ENCODE results near the gene FTSJ1.

The FTSJ1 gene

DNA sequence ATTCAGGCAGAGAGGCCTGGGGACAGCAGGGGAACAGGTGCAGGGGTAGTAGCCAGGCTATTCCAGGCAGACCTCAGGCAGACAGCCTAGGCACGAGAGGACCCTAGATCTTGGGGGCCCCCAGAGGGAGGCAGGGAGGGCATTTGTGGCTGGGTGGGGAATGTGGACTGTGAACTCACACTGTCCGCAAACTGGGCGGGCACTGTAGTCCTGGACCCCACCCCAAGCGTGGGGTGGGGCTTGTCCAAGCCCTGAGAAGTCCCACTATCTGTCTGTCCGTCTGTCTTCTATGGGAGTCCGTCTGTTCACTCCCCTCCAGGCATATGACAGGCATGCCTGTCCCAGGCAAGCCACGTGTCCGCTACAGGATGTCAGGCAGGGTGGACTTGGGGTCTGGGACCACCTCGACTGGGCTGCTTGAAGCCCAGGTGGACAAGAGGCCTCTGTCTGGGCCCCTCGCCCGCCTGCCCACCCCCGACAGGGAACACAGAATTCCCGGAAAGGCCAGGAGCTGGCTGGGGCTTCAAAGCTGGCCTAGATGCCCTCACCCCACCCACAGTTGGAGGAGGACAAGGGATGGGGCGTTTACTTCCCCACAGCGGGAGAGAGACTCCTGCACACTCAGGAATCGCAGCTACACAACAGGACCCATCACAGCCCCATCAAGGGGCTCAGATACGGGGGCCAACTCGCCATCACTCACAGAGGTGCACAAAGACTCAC lies 5.7 kb upstream of the FTSJ1 start, which contains the start of gene SLC38A5:
SLC38A5 (minus strand) TSS at position 151 of the 723 bp plus-strand sequence. CDS start 2,336 bp downstream, outside the sequence.
- DNase-seq (ENCODE audit: extremely low spot score, insufficient read length, low read depth) = no peak
- FAIRE-seq = no peak

DNA sequence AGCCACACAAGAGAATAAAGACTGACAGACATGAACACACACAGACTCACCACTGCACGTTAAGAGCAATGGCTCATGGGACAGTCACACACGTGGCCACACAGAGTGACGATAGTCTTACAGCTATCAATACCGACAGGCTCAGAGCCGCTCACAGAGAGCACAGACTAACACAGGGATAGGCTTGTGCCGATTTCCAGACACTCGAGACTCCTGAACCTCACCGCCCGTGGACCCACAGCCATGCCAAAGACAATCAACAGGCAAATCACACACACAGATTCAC lies 5.2 kb upstream of the FTSJ1 start:
- FAIRE-seq (no peak), DNase-seq (ENCODE audit: extremely low spot score, insufficient read length, low read depth) (no peak)

DNA sequence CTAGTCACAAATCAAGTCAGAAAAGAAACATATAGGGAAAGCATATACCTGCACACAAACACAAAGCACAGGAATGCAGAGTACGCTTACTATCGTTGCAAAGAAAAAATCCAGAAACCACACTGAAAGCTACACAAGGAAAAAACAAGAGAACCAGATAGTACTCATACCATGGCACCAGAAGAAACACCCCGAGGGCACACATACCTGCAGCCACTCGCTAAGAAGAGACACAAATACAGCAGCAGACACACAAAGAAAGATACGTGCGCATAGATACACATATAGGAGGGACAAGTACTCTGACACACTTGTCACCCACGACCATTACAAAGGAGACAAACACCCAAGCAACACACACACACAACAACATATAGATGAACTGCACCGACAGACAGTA lies 4.5 kb upstream of the FTSJ1 start:
- FAIRE-seq = no peak

GRCh38 chrX:48472225-48472624 lies 3.8 kb upstream of the FTSJ1 start:
- DNase-seq (ENCODE audit: extremely low spot score, insufficient read length, low read depth) (no peak), FAIRE-seq (no peak)

More for the DNA sequence above, 4.5 kb upstream of the FTSJ1 start:
- no peak for DNase-seq (ENCODE audit: extremely low spot score, insufficient read length, low read depth)

- no peak for DNase-seq (ENCODE audit: extremely low spot score, insufficient read length, low read depth)
- FAIRE-seq = no peak
Observed at GRCh38 chrX:48472851-48473703, 2.9 kb upstream of the FTSJ1 start.

- FAIRE-seq (no peak), DNase-seq (ENCODE audit: extremely low spot score, insufficient read length, low read depth) (no peak)
Observed at GRCh38 chrX:48473704-48473990, 2.4 kb upstream of the FTSJ1 start.

GRCh38 chrX:48474127-48474526 lies 1.9 kb upstream of the FTSJ1 start:
- FAIRE-seq (peak; percentile 70), DNase-seq (ENCODE audit: extremely low spot score, insufficient read length, low read depth) (no peak)

- DNase-seq (ENCODE audit: extremely low spot score, insufficient read length, low read depth) = no peak
- FAIRE-seq = no peak
Observed at GRCh38 chrX:48474581-48474980, 1.4 kb upstream of the FTSJ1 start.

DNA sequence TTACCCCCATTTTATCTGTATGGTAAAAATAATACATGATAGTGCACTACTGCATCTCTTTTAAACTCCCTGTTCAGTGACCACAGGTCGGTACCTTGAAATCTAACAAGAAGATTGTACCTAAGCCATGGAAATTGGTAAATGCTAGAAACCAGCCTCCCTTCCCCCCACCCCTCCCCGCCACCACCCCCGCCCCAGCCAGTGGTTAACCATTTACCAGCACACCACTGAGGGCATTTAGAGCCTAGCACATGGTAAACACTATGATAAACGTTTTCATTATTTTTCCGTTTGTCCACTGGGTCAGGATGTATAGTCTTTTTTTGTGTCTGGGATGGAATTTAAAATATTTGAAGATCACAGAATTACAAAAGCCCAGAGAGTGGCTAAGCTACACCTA lies 703 bp upstream of the FTSJ1 start:
- FAIRE-seq (no peak), DNase-seq (ENCODE audit: extremely low spot score, insufficient read length, low read depth) (no peak)

DNA sequence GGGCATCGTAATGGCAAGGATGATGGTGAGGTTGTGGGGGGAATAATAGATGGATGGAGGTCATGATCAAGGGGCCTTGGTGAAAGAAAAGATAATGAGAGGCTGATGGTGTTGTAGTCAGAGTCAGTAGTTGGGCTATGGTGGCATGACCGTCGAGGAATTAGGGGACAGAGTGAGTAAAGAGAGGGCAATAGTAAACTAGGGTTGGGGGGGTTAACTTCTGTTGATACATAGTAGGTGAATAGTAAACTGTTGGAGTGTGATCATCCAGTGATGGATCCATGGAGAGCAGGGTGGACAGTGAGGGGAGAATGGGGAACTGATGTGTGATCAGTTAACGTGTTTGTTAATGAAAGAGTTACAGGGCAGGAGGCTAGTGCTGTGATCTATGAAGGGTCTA lies 920 bp downstream of the FTSJ1 start:
- FAIRE-seq = peak; percentile 52
- no peak for DNase-seq (ENCODE audit: extremely low spot score, insufficient read length, low read depth)

- no peak for FAIRE-seq
- DNase-seq (ENCODE audit: extremely low spot score, insufficient read length, low read depth) = no peak
Observed at GRCh38 chrX:48477960-48478755, 2.2 kb downstream of the FTSJ1 start.

GRCh38 chrX:48478806-48479205 lies 2.8 kb downstream of the FTSJ1 start:
- FAIRE-seq (no peak), DNase-seq (ENCODE audit: extremely low spot score, insufficient read length, low read depth) (no peak)

DNA sequence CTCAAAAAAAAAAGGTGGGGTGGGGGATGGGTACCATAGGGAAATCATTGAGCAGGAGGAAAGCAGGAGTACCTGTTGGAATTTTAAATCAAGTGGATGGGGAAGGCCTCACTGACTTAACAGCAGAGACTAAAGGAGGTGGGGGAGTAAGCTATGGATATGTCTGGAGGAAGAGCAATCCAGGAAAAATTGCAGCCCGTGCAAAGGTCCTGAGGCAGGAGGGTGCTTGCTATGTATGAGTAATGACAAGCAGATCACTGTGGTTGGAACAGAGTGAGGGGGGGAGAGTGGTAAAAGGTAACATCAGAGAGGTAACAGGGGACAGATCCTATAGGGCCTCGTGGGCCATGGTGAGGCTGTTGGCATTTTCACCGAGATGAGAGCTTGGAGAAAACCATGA lies 4.1 kb downstream of the FTSJ1 start:
- DNase-seq (ENCODE audit: extremely low spot score, insufficient read length, low read depth) (no peak), FAIRE-seq (no peak)

GRCh38 chrX:48480583-48480982 lies 4.6 kb downstream of the FTSJ1 start:
- DNase-seq (ENCODE audit: extremely low spot score, insufficient read length, low read depth) = no peak
- FAIRE-seq = no peak

GRCh38 chrX:48482526-48482925 lies 6.5 kb downstream of the FTSJ1 start:
- no peak for DNase-seq (ENCODE audit: extremely low spot score, insufficient read length, low read depth)
- FAIRE-seq = no peak

DNA sequence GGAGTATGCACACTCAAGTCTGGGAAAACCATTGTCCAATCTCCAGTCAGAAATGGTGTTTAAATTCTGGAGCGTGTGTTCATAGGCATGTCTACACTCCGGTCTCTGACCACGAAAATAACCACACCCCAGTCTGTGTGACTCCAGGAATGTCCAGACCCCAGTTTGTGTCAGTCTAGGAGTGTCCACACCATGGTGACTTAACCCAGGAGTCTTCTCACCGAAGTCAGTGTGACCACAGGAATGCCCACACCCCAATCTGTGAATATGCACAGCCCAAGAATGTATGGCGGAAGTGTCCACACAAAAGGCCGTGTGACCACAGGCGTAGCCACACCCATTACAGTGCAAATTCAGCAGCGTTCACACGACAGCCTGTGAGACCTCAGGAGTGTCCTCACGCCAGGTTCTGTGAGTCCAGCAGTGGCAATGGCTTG lies 11.4 kb downstream of the FTSJ1 start:
- DNase-seq (ENCODE audit: extremely low spot score, insufficient read length, low read depth) (no peak), FAIRE-seq (no peak)

- FAIRE-seq = no peak
Observed at GRCh38 chrX:48488034-48488433, 12.0 kb downstream of the FTSJ1 start.

GRCh38 chrX:48489296-48489695 lies 13.3 kb downstream of the FTSJ1 start:
- FAIRE-seq (no peak), DNase-seq (ENCODE audit: extremely low spot score, insufficient read length, low read depth) (no peak)

More at GRCh38 chrX:48488034-48488433, 12.0 kb downstream of the FTSJ1 start:
- no peak for DNase-seq (ENCODE audit: extremely low spot score, insufficient read length, low read depth)

GRCh38 chrX:48489892-48490291 lies 13.9 kb downstream of the FTSJ1 start:
- FAIRE-seq = no peak
- DNase-seq (ENCODE audit: extremely low spot score, insufficient read length, low read depth) = no peak

DNA sequence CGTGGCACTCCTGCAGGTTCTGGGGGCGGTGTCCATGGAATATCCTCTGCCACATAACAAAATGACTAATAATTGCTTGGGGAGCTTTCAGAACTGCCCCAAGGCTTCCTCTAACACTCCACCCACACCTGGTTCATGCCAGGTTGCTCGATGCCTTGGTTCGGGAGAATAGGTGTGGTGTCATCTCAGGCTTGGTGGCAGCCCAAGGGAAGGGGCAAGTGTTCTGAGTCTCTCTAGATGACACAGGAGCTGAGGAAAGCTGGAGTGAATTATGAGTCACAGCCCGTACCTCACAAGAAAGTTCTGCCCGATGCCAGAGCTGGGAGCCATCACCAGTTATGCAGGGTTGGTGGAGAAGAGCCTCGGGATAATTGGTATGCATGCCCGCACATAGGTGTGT lies 14.7 kb downstream of the FTSJ1 start:
- FAIRE-seq (no peak), DNase-seq (ENCODE audit: extremely low spot score, insufficient read length, low read depth) (no peak)

DNA sequence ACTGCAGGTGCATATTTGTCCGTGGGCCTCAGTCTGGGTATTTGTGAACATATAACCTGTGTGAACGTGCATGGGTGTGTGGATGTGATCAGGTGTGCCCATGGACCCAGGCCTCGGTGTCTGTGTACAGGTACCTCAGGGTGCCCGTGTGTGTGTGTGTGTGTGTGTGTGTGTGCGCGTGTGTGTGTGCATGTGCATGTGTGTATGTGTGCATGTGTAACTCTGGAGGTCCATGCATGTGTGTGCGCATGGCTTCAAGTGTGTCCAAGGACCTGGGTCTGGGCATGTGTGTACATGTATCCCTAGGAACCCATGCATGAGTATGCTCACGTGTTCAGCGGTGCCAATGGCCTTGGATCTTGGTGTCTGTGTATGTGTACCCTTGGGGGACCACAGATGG lies 15.8 kb downstream of the FTSJ1 start:
- DNase-seq (ENCODE audit: extremely low spot score, insufficient read length, low read depth) = no peak
- FAIRE-seq = no peak
